ENCODE measurements around the gene FAM78A.
"Not testable (repeated sequence)": the region's sequence is repeated elsewhere in the genome, so short reads cannot be mapped to it uniquely, and the experiment has no call there.

The FAM78A gene

DNA sequence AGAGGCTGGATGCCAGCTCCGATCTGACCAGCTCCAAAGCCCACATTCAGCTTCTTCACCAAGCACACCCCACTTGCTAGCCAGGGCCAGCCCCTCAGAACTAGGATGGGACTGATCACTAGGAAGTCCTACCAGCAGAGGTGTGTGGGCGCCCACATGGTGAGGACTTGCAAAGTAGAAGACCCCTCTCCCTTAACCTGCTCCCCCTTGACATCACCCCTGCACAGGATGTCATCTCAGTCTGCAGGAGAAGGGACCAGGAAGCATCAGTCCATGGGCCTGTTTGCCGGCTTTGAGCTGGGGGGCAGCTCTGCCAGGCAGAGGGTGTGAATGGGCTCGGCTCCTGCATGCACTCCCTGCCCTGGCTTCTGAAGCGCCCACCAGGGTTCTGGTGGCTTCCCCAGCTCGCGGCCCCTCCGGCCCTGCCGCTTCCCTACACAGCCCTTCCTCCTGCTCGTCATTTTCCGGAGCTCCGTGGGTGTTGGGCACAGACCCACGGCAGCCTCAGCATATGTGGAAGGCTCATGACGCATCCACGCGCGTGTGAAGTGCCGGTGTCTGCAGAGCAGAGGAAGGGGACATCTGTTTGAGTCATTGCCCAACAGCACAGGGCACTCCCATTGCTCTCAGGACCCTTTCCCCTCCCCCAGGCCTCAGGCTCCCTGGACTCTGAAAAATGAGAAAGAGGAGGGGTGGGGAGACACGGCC, 3.7 kb upstream of the FAM78A start:
- DNase-seq = no peak

DNA sequence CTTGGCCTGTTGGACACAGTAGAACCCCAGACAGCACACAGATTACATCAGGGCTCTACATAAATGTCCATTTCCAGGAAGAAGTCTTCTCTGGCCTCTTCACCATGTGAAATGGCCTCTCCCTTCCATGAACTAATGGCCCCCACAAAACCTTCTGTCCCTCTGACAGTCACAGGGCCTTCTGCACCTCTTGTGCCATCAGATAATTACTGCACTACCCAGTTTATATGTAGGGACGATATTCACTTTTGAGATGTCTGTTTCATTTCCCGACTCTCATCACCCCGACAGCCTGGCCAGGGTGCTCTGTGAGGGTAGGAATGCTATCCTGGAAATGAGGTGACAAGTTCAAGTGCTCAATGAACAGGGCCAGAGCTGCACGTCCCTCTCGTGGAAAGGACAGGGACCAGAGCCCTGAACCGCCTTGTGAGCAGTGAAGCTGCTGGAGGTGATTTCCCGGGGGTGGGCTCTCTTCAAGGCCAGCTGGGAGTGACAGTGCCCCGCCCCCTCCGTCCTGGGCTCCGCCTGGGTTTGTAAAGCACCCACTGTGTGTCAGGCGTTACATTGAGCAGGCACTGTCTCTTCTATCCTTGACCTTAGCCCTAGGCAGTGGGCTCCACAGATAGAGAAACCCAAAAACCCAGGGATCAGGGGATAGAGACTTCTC, 3.0 kb upstream of the FAM78A start:
- no peak for DNase-seq

DNA sequence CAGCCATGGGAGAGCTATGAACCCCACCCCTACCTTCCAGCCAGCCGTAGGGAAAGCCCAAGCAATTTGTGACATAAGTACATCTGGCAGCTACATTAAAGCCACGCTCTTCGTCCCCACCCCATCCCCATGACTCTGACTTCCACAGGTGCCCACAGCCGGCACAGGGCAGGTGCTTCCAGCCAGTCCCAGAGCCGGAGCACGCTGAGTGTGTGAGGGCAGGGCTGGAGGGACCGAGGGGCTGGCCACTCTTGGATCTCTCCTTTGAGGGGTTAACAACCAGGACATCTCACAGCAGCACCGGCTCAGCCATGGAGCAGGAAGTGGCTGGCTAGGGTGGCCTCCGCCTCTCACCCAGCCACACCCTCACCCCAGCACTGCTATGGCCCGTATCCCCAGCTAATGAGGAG, 2.4 kb upstream of the FAM78A start:
- DNase-seq = no peak

DNA sequence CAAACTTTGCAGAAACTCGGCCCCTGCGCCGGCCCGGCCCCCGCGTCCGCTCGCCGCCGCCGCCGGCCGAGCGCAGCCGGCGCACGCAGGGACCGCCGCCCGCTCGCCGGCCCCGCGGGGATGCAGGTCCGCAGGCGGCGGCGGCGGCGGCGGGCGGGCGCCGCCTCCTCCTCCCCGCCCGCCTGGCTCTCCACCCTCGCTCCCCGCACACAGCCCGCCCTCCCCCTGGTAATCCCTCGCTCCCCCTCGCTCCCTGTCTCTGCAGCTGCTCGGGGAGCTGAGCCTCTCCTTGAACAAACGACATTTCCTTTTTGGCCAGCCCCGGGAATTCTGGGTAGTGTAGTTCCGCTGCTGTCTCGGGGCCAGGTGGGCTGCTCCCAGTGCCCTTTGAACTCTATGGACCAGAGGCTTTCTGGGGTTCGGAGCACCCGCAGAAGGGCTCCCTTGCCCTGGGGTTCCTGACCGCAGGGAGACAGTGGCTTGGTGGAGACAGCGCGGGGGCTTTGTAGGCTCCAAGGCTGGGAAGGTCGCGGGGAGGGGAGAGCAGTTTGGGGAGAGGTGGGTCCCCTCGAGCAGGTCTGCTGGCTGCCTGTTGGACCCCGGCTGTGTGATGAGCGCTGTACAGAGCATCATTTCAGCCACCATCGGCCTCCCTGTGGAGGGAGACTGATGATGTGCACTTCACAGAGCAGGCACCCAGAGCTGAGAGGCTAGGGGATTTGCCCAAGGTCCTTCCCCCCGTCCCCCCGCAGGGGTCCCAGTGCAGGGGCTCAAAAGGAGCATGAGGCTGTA, 1.8 kb upstream of the FAM78A start:
- peak; percentile 72 for DNase-seq

DNA sequence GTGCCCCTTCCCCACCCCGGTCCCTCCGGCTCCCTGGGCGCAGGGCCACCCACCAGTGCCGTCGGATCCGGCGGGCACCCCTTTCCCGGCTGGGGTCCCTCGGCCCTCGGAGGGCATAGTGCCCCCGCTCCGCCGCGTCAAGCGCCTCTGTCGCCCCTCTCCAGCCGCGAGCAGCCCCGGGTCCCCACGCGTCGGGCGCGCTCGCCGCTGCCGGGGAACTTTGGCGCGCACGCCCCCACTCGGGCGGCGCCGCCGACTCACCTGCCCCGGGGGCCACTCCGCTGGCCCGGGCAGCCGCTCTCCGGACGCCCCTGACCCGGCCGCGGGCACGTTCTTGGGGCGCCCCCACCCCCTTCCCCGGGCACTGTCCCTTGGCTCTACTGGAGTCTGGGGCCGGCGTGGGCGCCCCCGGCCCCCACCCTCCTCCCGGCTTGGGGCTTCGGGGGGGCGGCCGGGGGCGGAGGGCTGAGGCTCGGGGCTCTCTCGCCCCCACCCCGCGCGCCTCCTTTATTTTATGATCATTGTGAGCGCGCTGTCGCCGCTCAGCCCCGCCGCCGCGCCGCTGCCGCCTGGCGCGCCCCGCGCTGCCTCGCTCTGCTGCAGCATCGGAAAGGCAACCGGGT, 1.1 kb upstream of the FAM78A start:
- no peak for DNase-seq

DNA sequence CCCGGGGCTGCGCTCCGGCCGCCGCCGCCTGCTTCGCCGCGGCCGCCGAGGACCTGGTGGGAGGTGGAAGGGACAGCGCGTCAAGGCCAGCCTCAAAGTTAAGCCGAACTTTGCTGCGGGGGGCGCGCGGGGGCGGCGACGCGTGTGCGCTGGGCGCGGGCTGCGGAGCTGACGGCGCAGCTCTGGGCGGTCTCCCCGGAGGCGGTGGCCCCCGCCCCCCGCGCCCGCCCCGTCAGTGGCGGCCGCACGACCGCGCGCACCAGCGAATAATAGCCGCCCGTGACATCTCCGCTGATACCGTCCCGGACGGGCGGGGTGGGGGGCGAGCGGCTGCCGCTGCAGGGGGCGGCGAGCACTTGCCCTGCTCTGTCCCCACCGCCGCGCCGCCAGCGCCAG, 579 bp upstream of the FAM78A start:
- peak; percentile 51 for DNase-seq

DNA sequence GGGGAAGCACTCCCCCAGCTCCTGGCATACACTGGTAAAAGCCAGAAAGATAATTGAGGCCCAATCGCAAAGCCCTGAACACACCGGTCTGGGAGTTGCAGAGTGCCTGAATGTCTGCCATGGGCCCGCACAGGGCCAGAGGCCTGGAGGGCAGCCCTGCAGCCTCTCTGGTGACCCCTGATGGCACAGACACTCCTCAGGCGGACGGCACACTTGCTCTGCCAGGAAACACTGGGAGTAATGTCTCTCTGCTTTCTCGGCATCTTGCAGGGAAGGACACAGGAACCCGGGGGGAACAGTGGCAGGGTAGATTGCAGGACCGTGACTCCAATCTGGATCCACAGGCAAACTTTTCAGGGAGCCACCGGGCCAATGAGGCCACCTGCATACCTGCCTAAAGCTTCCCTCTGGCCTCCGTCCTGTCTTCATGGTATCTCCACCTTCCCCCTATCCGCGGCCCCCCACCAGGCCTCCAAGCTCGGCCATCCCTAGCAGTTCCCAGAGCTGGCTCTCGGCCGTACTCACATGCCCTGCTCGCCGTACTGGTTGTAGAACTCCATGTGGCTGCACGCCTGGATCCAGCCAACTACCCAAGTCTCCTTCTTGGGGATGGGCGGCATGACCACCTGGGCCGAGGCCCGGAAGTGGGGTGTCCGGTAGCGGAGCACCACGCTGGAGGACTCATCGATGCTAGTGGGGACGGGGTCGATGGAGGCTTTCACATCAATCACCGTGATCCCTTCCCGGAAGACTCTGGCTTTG, 797 bp downstream of the FAM78A start:
- DNase-seq = no peak

DNA sequence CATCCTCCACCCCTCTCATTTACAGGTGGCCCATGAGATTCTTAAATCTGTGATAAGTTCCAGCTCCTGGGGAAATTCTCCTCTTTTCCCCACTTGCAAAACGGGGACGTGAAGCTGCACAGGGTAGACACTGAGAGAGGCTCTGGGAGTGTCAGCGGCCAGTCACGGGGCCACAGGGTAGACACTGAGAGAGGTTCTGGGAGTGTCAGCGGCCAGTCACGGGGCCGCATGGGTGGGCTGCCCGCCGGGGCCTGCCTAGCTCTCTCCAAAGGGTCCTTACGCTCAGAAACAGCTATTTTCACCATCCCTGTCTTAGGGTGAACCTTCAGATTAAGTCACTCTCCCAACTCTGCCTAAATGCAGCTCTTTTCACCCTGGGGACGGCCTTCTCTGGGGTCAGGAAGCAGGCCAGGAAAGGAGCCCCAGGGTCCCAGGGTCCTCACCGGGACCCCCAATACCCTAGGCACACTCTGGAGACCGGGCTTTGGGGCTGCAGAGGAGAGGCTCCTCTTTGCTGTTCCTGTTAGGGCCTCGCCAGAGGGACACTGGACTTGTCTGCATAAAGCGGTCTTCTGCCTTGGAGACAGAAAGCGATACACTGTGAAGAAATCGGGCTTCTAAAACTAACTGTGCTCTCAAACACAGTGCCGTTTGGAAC, 1.5 kb downstream of the FAM78A start:
- no peak for DNase-seq

DNA sequence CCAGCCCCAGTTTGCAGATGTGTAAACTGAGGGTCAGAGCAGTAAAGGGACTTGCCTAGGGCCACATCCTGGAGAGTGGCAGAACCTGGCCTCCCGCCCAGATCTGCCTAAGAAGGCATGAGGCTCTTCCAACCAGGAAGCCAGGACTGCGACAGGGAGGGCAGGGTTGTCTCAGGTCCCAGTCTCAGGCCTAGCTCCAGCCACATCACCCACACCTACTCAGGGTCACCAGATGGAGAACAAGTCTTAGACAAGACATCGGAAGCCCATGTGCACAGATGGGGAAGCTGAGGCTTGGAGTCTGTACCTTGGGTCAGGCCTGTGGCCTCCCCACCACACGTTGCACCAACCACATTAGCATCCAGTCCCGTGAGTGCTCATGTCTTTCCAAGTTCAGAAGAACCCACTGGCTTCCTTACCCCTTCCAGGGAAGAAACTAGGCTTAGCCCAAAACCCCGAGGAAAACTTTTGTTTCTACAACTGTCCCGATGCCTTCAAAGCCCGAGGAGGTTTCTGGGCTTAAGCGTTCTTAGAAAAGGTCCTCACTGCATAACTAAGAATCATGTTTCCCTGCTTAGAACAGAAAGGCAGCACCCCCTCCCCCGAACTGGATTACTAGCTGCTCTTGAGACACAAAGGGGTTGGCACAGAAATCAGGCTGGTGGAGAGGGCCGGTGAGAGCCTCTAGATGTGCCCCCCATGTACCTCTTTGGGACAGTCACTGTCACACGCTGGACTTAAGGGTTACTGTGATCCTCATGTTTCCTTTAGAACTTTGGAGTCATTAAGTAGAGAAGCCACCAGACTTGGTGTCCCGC, 2.2 kb downstream of the FAM78A start:
- DNase-seq = no peak

DNA sequence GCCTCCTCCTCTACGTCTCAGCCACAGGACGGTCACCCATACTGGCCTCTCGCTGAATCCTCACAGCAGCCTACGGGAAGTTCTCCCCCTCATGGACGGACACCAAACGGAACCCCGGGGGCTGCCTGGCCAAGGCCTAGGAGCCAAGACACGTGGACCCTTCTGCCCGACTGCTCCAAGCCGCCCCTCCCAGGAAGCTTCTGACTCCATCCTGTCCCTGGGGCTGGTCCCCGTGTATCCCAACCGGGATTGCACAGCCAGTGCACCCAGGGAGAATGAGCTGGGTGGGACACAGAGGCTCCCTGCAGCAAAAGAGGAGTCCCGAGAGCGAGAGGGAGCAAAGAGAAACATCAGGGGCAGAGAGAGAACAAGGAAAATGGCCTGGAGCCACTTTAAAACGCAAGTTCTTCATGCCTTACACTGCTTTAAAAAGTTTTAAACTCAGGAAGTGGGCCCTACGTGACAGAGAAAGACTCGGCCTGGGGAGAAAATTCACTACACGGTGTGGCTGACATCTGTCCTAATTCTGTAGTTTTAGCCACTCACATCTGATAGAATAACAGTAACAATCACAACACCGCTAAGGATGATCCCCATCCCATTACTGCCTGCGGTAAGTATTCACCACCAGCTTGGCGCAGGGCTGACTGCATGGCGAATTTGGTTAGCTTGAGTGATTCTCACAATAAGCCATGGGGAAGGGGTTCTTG, 3.0 kb downstream of the FAM78A start:
- no peak for DNase-seq

DNA sequence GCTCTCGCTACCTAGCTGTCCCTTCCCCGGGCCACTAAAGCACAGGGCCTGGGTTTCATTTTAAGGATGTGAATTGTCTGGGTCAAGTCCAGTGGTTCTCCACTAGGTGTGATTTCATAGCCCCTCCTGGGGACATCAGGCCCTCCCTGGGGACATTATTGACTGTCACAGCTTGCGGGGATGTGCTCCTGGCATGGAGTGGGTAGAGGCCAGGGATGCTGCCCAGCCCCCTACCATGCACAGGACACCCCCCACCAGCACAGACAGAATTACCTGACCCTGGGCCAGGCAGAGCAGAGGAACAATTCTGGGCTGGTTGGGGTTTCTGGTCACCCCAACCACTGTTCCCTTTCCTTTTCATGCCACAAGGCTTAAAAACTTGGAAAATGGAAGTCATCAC, 4.1 kb downstream of the FAM78A start:
- DNase-seq = no peak

DNA sequence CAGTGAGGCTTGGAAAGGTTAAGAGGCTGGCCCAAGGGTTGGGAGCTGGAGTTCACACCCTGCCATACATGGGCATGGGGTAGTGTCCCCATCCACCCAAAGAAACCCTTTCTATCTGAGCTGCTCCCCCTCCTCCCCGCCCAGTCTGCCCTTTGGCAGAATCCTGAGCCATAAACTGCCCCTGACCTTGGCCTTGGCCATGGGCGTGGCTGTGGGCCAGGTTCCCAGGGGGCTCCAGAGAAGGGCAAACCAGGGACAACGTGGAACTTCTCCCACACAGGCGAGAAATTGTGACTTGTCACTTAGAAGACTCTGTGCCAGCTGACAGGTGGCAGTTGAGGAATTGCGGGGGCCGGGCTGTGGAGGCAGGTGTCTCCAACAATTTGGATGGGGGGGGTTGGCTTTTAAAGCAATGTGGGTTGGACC, 4.8 kb downstream of the FAM78A start:
- DNase-seq = no peak

DNA sequence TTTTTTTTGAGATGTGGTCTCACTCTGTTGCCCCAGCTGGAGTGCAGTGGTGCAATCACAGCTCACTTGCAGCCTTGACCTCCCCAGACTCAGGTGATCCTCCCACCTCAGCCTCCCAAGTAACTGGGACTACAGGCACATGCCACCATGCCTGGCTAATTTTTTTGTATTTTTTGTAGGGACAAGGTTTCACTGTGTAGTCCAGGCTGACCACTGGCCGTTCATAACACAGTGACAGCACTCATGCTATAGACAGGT, 5.4 kb downstream of the FAM78A start:
- DNase-seq = not testable (repeated sequence)

DNA sequence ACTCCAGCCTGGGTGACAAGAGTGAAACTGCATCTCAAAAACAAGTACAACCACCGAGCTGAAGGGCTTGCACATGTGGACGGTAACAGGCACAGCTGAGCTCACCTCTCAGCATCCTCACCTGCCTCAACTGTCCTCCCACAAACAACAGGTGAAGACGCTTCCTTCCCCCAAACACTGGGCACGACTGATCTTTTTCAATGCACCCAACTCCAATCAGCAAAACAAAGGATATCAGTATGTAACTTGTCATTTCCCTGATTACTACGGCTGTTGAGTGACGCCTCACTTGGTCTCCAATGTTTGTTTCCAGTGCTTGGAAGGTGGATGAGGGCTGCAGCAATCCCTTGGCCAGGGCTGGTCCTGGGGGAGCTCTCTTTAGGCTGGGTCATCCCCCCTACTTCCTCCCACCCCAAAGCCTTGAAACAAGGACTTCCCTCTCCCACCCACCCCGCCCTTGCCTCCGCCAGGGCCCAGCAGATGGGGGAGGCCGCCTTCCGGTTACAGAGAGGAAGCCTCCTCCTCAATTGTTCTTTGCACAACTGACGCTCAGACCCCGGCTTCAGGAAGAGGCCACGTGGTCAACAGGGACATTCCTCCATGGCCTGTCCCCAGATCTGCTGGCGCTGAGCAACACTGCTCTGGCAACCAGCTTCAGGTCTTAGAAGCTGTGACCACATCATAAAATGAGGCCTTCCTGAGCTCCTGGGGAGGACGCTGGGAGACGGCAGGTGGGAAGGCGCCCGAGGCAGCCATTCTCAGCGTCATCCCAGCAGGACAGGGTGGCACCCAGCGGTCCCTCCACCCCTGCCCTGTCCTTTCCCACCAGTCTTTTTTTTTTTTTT, 5.9 kb downstream of the FAM78A start:
- DNase-seq = peak; percentile 43

DNA sequence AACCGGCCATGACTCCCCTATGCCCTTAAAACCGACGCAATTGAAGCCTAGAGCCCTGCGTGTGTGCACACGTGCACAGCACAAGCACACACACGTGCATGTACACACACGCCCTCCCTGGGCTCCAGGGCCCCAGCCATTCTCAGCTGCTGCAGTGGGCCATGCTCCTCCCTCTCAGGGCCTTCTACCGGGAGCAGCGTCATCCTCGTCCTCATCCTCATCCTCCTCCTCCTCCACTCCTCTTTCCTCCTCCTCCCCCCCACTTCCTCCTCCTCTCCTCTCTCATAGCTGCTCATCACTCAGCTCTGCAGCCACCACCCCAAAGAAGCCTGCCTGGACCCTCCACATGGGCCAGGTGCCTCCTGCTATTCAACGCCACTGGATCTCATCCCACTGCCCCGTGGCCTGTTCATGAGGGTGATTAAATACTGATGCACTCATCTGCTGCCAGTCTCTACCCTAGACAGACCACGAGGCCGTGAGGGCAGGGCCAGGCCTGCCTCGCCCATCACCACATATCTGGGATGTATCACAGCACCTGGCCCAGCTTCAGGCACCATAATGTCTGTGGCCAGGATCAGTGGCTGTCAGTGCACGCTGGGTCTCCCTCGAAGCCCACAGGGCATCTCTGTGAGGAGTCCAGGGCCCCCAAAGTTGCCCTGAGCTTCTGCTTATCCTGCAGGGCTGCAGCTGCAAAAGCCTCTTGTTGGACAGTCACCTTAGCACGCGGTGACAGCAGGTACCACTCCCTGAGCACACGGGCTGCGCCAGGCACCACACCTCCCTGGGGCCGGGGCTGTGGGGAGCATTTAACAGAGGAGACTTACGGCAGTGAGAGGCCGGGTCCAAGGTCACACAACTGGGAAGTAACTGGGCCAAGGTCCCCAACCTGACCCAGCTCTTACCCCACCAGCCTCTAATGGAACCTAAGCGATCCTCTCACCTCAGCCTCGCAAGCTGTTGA, 9.8 kb downstream of the FAM78A start:
- peak; percentile 55 for DNase-seq

DNA sequence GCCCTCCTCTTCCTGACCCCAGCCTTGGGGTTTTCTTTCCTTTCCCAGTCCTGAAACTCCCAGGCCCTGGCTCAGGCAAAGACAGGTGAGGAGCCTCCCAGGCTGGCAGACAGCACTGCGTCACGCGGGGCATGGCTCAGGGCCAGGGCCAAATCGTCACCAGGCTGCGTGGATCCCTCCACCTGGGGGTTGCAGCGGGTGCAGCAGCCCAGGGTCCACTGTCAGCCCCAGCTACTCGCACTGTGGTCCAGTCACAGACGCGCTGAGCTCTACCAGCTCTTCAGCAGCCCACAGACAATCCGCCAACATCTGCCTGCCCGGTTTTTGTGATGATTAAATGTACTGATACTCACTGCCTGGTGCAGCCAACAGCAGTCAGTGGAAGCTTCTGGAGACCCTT, 12.1 kb downstream of the FAM78A start:
- peak; percentile 45 for DNase-seq

DNA sequence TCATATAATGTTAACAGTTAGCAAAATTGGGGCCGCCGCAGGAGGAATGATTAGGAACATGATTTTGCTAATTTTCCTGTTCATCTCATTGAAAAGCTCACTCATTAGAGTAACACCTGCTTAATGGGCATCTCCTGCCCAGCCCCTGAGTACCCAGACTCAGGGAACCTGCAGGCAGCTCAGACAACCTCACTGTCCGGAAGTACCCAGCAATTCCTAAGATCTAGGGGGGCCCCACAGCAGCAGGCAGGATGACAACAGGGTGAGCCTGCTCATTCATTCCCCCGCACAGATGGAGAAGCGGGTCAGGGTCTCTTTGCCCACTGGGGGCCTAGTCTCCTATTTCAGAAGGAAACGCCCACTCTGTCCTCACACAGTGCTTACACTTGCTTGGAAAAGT, 12.6 kb downstream of the FAM78A start:
- no peak for DNase-seq

DNA sequence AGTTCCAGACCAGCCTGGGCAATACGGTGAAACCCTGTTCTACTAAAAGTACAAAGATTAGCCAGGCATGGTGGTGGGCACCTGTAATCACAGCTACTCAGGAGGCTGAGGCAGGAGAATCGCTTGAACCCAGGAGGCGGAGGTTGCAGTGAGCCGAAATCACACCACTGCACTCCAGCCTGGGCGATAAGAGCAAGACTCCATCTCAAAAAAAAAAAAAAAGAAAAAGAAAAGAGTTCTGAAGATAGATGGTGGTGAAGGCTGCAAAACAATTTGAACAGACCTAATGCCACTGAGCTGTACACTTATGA, 13.3 kb downstream of the FAM78A start:
- not testable (repeated sequence) for DNase-seq

Data from stimulated activated CD4-positive, alpha-beta T cell treated with anti-CD3 and anti-CD28 coated beads, Interleukin-4, amount 100 ng/mL, for 1 hour (primary cell).